Suprapubic skin (tissue), 3 donors: ENCODE measurements around the gene PCDHA1.
"Not testable (repeated sequence)": the region's sequence is repeated elsewhere in the genome, so short reads cannot be mapped to it uniquely, and the experiment has no call there.

Experiments
- CTCF ChIP-seq, 2 donors: fragments of 200-600 bp in 1 of 2; fragments of 450-650 bp in 1 of 2; sonication (generic) in 1 of 2; IDR thresholded peaks; one replicate each; pipeline ENCODE4 v1.5.1; 2016 to 2019; ENCODE audit warnings: antibody characterized with exemption in 2 of 2, mild to moderate bottlenecking in 1 of 2, moderate library complexity in 1 of 2
- EP300 ChIP-seq: sonication (generic); formaldehyde crosslinking; IDR thresholded peaks from one replicate; pipeline ENCODE4 v1.6.1; 2017; ENCODE audit warnings: antibody characterized with exemption
- POLR2A ChIP-seq, 2 donors: fragments of 450-650 bp; IDR thresholded peaks; one replicate each; pipeline ENCODE4 v1.6.1; 2017; ENCODE audit warnings: antibody characterized with exemption in 2 of 2, mild to moderate bottlenecking in 2 of 2, moderate library complexity in 2 of 2

GRCh38 chr5:140808241-140808888 lies 22.4 kb downstream of the PCDHA1 start:
- not testable (repeated sequence) for TF ChIP-seq CTCF (IDR thresholded peaks at IDR 0.05); EP300; POLR2A (IDR thresholded peaks at IDR 0.05)
